Liver (tissue), 9 donors: ENCODE measurements around the gene MYO7B. TPM values are rescaled to one million over a fixed set of nuclear protein-coding genes. Genes with fewer than 3 reads are reported as not detected.

Source experiments
- DNase-seq: peaks from one replicate; pipeline ENCODE4 v3.0.0-alpha.2; 2017; ENCODE audit warnings: low spot score
- H3K27ac ChIP-seq, 2 donors: one replicate each; pipeline ENCODE4 v1.7.0; 2013; ENCODE audit warnings: inconsistent platforms in 2 of 2, low read length in 2 of 2, control low read depth in 1 of 2, low read depth in 1 of 2, mild to moderate bottlenecking in 1 of 2
- H3K27me3 ChIP-seq, 4 donors: one replicate each; pipeline versions ENCODE4 v1.6.1 to v1.7.0; 2013; ENCODE audit warnings: low read length in 3 of 4, inconsistent platforms in 1 of 4, mild to moderate bottlenecking in 1 of 4, moderate library complexity in 1 of 4; ENCODE audit not compliant: control insufficient read depth in 4 of 4, insufficient read depth in 4 of 4
- H3K36me3 ChIP-seq, 4 donors: one replicate each; pipeline versions ENCODE4 v1.6.1 to v1.7.0; 2013; ENCODE audit warnings: low read length in 3 of 4, mild to moderate bottlenecking in 3 of 4, low read depth in 1 of 4, moderate library complexity in 1 of 4; ENCODE audit not compliant: control insufficient read depth in 4 of 4, insufficient read depth in 3 of 4
- H3K4me1 ChIP-seq, 4 donors: one replicate each; pipeline versions ENCODE4 v1.6.1 to v1.7.0; 2013; ENCODE audit warnings: low read length in 3 of 4, mild to moderate bottlenecking in 3 of 4, moderate library complexity in 1 of 4; ENCODE audit not compliant: control insufficient read depth in 4 of 4, insufficient read depth in 4 of 4
- H3K4me3 ChIP-seq, 3 donors: one replicate each; pipeline versions ENCODE4 v1.6.1 to v1.7.0; 2013; ENCODE audit warnings: low read length in 3 of 3, control low read depth in 1 of 3, low read depth in 1 of 3, mild to moderate bottlenecking in 1 of 3
- H3K9ac ChIP-seq, 2 donors: one replicate each; pipeline ENCODE4 v1.7.0; 2013; ENCODE audit warnings: low read length in 2 of 2, mild to moderate bottlenecking in 2 of 2, moderate library complexity in 2 of 2, control low read depth in 1 of 2, low read depth in 1 of 2
- H3K9me3 ChIP-seq, 4 donors: one replicate each; pipeline versions ENCODE4 v1.6.1 to v1.7.0; 2013; ENCODE audit warnings: low read length in 3 of 4; ENCODE audit not compliant: control insufficient read depth in 4 of 4
- CTCF ChIP-seq: fragments of 150-350 bp; IDR thresholded peaks from 2 replicates; pipeline ENCODE4 v1.5.1; 2017; ENCODE audit warnings: improper control_type of control experiment, low read depth, low read length; ENCODE audit not compliant: missing input control
- FOXA1 ChIP-seq: IDR thresholded peaks from 2 replicates; pipeline ENCODE4 v1.6.1; 2016; ENCODE audit warnings: antibody characterized with exemption
- GABPA ChIP-seq, 2 donors: IDR thresholded peaks in 1 of 2; conservative IDR thresholded peaks in 1 of 2; 2 replicates each; pipeline ENCODE4 v1.6.1; 2016; ENCODE audit warnings: antibody characterized with exemption in 2 of 2, mild to moderate bottlenecking in 1 of 2, moderate library complexity in 1 of 2
- HNF4A ChIP-seq, 2 donors: conservative IDR thresholded peaks; 2 replicates each; pipeline ENCODE4 v1.6.1; 2016; ENCODE audit warnings: antibody characterized with exemption in 2 of 2, mild to moderate bottlenecking in 2 of 2
- HNF4G ChIP-seq: IDR thresholded peaks from 2 replicates; pipeline ENCODE4 v1.6.1; 2016; ENCODE audit warnings: antibody characterized with exemption
- RAD21 ChIP-seq, 2 donors: IDR thresholded peaks; 2 replicates each; pipeline ENCODE4 v1.6.1; 2016; ENCODE audit warnings: antibody characterized with exemption in 2 of 2, mild to moderate bottlenecking in 2 of 2
- REST ChIP-seq: IDR thresholded peaks from 2 replicates; pipeline ENCODE4 v1.6.1; 2016; ENCODE audit warnings: antibody characterized with exemption, mild to moderate bottlenecking
- RXRA ChIP-seq, 2 donors: IDR thresholded peaks; 2 replicates each; pipeline ENCODE4 v1.6.1; 2017 to 2018; ENCODE audit warnings: antibody characterized with exemption in 2 of 2, mild to moderate bottlenecking in 1 of 2
- SP1 ChIP-seq: IDR thresholded peaks from 2 replicates; pipeline ENCODE4 v1.6.1; 2018; ENCODE audit warnings: antibody characterized with exemption, mild to moderate bottlenecking
- TAF1 ChIP-seq: conservative IDR thresholded peaks from 2 replicates; pipeline ENCODE4 v1.6.1; 2016; ENCODE audit warnings: antibody characterized with exemption, mild to moderate bottlenecking
- YY1 ChIP-seq: IDR thresholded peaks from 2 replicates; pipeline ENCODE4 v1.6.1; 2016; ENCODE audit warnings: antibody characterized with exemption, mild to moderate bottlenecking
- WGBS: extraction: QIAGEN DNeasy Blood & Tissue Kit; methylation state at CpG from one replicate; pipeline ENCODE4 v1.1.7; 2013; 5-methylcytosine and 5-hydroxymethylcytosine counted together
- polyA plus RNA-seq, 2 donors: library from polyadenylated mRNA; stranded (reverse) in 1 of 2; unstranded in 1 of 2; fragments of 200-250 nt in 1 of 2; fragments of >200 nt in 1 of 2; fragmentation: Nextera tagmentation in 1 of 2; extraction: Ambion mirVana in 1 of 2; gene quantifications; one replicate each; pipeline versions ENCODE4 v1.2.1 to v1.2.3, GENCODE V29; 2013 to 2015
- total RNA-seq, 2 donors: library from RNA; depleted of rRNA; stranded (reverse); fragments of >200 nt; gene quantifications; one replicate each; pipeline ENCODE4 v1.2.3, GENCODE V29; 2014
- TF ChIP-seq, protein P1 (sequence below): IDR thresholded peaks from 2 replicates; pipeline ENCODE4 v1.6.1; 2016; ENCODE audit warnings: antibody characterized with exemption
- TF ChIP-seq, protein P2 (sequence below): IDR thresholded peaks from 2 replicates; pipeline ENCODE4 v1.6.1; 2016; ENCODE audit warnings: antibody characterized with exemption
- TF ChIP-seq, protein P3 (sequence below): IDR thresholded peaks from 2 replicates; pipeline ENCODE4 v1.6.1; 2016; ENCODE audit warnings: antibody characterized with exemption
- donor health status: healthy.
- donor health status: healthy.
- donor health status: healthy.
- donor health status: healthy.
- donor health status: healthy.

MYO7B gene
- total and polyA plus RNA-seq, 4 donors: 0.15 to 1.1 (median 0.64) TPM

DNA sequence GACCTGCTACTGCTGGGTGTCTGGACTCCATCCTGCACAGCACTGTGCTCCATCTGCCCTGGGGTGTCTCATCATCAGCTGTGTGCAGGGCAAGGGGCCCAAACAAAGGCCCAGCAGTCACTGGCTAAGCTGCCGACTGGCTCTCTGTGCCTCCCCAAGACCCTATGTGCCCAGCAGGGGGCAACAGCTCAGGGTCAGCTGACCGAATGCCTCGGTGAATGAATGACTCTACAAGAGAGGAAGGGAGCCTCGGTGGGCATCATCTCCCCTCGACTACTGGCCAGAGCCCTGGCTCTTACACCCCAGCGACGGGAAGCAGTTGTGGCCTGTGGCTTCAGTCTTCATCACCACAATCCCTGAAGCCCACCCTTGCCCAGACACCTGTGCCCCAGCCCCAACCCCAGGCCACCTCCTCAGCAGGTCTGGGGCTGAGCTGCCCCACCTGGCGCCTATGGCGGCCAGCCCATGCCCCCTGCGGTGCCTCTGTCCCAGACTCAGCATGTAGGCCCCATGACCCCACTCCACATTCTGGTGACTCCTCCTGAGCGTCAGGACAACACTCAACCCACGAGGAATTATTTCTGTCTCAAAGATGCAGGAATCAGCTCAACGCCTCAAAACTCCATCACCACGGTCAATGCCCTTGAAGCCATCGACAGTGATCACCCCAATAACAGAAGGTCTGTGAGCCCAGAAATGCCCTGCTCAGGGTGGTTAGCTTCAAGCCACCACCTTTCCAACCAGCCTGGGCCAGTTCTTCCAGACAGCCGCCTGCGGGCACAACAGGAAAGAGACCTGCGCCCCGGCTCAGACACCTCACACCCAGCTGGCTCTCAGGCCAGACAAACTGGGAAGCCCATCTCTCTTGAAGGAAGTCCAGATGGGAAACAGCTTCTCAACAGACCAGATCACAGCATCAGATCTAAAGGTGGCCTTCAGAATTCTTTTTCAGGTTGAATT is 108.9 kb downstream of the MYO7B start:
- Histone ChIP-seq H3K4me1 (peaks cover 4 to 29% (median 13%) of the 10 kb centered on the region in 4 donors), H3K27ac (no peak overlapping the region), H3K36me3 (no peaks in the 10 kb centered on the region), H3K9ac (no peak overlapping the region), H3K27me3 (no peaks in the 10 kb centered on the region), H3K4me3 (no peak overlapping the region), H3K9me3 (no peaks in the 10 kb centered on the region)
- WGBS: 92% methylated on average over 19 of the region's 19 CpGs
- no peak for TF ChIP-seq TAF1
- TF ChIP-seq, protein P1, sequence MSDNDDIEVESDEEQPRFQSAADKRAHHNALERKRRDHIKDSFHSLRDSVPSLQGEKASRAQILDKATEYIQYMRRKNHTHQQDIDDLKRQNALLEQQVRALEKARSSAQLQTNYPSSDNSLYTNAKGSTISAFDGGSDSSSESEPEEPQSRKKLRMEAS: no peak
- DNase-seq: no peak

GRCh38 chr2:127645026-127645394 is 109.5 kb downstream of the MYO7B start:
- TF ChIP-seq CTCF: no peak
- TF ChIP-seq HNF4A (conservative IDR thresholded peaks at IDR 0.05): no peak
- no peak for TF ChIP-seq SP1
- no peak for TF ChIP-seq REST
- TF ChIP-seq, protein P2, sequence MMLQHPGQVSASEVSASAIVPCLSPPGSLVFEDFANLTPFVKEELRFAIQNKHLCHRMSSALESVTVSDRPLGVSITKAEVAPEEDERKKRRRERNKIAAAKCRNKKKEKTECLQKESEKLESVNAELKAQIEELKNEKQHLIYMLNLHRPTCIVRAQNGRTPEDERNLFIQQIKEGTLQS: no peak
- TF ChIP-seq, protein P1: no peak
- no peak for TF ChIP-seq FOXA1
- TF ChIP-seq, protein P3, sequence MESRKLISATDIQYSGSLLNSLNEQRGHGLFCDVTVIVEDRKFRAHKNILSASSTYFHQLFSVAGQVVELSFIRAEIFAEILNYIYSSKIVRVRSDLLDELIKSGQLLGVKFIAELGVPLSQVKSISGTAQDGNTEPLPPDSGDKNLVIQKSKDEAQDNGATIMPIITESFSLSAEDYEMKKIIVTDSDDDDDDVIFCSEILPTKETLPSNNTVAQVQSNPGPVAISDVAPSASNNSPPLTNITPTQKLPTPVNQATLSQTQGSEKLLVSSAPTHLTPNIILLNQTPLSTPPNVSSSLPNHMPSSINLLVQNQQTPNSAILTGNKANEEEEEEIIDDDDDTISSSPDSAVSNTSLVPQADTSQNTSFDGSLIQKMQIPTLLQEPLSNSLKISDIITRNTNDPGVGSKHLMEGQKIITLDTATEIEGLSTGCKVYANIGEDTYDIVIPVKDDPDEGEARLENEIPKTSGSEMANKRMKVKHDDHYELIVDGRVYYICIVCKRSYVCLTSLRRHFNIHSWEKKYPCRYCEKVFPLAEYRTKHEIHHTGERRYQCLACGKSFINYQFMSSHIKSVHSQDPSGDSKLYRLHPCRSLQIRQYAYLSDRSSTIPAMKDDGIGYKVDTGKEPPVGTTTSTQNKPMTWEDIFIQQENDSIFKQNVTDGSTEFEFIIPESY: no peak
- TF ChIP-seq RXRA (IDR thresholded peaks at IDR 0.05): no peak
- no peak for TF ChIP-seq HNF4G
- no peak for TF ChIP-seq RAD21 (IDR thresholded peaks at IDR 0.05)
- TF ChIP-seq YY1: no peak
- no peak for TF ChIP-seq GABPA (IDR thresholded peaks at IDR 0.05 in 1 of 2, conservative IDR thresholded peaks at IDR 0.05 in 1 of 2)
- Histone ChIP-seq H3K9ac (no peak overlapping the region), H3K27me3 (no peaks in the 10 kb centered on the region), H3K4me3 (no peak overlapping the region), H3K9me3 (no peaks in the 10 kb centered on the region), H3K36me3 (no peaks in the 10 kb centered on the region), H3K4me1 (peaks cover 6 to 35% (median 16%) of the 10 kb centered on the region in 4 donors), H3K27ac (no peak overlapping the region)
- 83% methylated on average over 1 of the region's 1 CpG for WGBS
- no peak for DNase-seq
